Glutamatergic neuron (in vitro differentiated cells): ENCODE data around the gene DTNA. TPM values are rescaled to one million over a fixed set of nuclear protein-coding genes. Genes with fewer than 3 reads are reported as not detected.
"Not testable (repeated sequence)": the region's sequence is repeated elsewhere in the genome, so short reads cannot be mapped to it uniquely, and the experiment has no call there.

Experiments used
- DNase-seq: peaks from one replicate; pipeline ENCODE4 v3.0.0; 2022
- H3K27ac Mint-ChIP-seq: one replicate; pipeline ENCODE4 v1.8.0; 2020; ENCODE audit warnings: mild to moderate bottlenecking, mixed read lengths, inconsistent platforms; ENCODE audit not compliant: unreplicated experiment
- H3K27me3 Mint-ChIP-seq: one replicate; pipeline ENCODE4 v1.8.0; 2020; ENCODE audit warnings: mild to moderate bottlenecking, moderate library complexity, mixed read lengths, inconsistent platforms; ENCODE audit not compliant: unreplicated experiment
- H3K36me3 Mint-ChIP-seq: one replicate; pipeline ENCODE4 v1.8.0; 2020; ENCODE audit warnings: mild to moderate bottlenecking, mixed read lengths, inconsistent platforms; ENCODE audit not compliant: unreplicated experiment
- H3K4me1 Mint-ChIP-seq: one replicate; pipeline ENCODE4 v1.8.0; 2020; ENCODE audit warnings: mild to moderate bottlenecking, low read depth, mixed read lengths, inconsistent platforms; ENCODE audit not compliant: unreplicated experiment
- H3K4me3 Mint-ChIP-seq: one replicate; pipeline ENCODE4 v1.8.0; 2020; ENCODE audit warnings: mild to moderate bottlenecking, mixed read lengths, inconsistent platforms; ENCODE audit not compliant: unreplicated experiment
- H3K9me3 Mint-ChIP-seq: one replicate; pipeline ENCODE4 v1.8.0; 2020; ENCODE audit warnings: mild to moderate bottlenecking, moderate library complexity, mixed read lengths, inconsistent platforms; ENCODE audit not compliant: unreplicated experiment
- CTCF ChIP-seq: fragments of 200-600 bp; sonication (generic); IDR thresholded peaks from one replicate; pipeline ENCODE4 v1.5.0; 2021; ENCODE audit not compliant: partially characterized antibody, unreplicated experiment
- total RNA-seq: library from RNA; stranded (reverse); fragmentation: NEBNext Ultra II Directional; extraction: Animal tissue kit (Norgen Biotek cat#: 25700); gene quantifications from one replicate; pipeline ENCODE4 v1.2.1, GENCODE V29; 2021; ENCODE audit not compliant: unreplicated experiment

The DTNA gene
- total RNA-seq, 1 donor from 2014 or later, result 29.5 TPM

DNA sequence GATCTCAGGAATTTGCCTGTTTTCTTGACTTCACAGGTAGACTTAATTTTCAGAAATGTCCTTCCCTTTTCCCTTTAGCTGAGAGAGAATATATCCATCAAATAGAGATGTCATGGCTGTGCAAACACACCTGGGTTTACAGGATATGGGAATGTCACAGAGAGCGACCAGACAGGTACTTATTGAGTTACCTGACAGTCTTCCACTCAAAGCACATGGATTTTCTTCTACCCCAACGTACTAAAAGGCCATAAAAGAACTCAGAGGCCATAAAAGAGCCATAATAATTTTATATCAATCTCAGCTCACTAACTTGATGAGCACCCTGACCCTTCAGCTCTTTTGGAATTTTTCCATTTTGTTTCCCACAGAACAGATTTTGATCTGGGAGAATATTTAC lies 5.3 kb upstream of the DTNA start:
- no peaks in the 10 kb centered on the region for H3K9me3 Mint-ChIP-seq
- no peak for DNase-seq
- H3K27me3 Mint-ChIP-seq, result no peaks in the 10 kb centered on the region
- peaks cover 12% of the 10 kb centered on the region for H3K4me1 Mint-ChIP-seq
- H3K36me3 Mint-ChIP-seq, result no peaks in the 10 kb centered on the region
- TF ChIP-seq CTCF, result no peak
- H3K4me3 Mint-ChIP-seq, result no peak overlapping the region
- no peak overlapping the region for H3K27ac Mint-ChIP-seq

DNA sequence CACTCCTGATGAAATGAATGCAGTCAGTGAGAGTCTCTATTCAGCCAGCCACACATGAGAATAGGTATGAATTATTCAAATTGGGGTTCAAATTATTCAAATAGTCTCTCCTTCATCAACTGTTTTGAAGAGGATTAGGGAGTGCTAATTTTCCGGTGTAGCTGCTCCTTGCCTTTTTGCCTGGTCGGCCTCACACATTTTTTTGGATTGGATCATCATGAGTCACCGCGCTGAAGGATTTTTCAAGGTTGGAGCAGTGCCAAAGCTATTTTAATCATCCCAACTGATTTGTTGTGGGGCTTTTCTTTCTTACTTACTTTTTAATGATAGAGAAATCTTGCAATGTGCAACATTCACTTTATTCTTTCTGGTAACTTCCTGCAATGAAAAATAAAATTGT lies 2.4 kb upstream of the DTNA start:
- Mint-ChIP-seq H3K9me3 (no peaks in the 10 kb centered on the region), H3K27ac (no peak overlapping the region), H3K36me3 (no peaks in the 10 kb centered on the region), H3K27me3 (no peaks in the 10 kb centered on the region), H3K4me3 (no peak overlapping the region), H3K4me1 (peaks cover 20% of the 10 kb centered on the region)
- no peak for TF ChIP-seq CTCF
- DNase-seq, result no peak

DNA sequence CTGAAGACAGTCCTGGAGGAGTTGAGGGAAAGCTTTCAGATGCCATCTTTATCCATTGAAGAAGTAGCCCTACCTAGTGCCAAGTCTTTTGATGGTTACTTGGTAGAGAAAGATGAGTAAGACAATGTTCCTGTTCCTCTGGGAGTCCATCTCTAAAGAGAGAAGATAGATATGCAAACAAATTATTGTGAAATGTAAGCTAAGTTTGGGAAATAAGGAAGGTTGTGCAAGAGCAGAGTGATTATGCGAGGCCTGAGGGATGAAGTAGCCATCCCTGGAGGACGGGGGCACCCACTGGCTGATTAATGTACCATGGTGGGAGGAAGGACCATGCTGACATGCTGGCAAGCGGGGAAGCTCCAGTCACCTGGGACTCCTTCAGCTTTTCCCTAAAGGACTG lies 994 bp upstream of the DTNA start:
- Mint-ChIP-seq H3K4me3 (no peak overlapping the region), H3K27ac (peak overlapping the region; percentile 3), H3K4me1 (peaks cover 20% of the 10 kb centered on the region), H3K36me3 (no peaks in the 10 kb centered on the region), H3K9me3 (no peaks in the 10 kb centered on the region), H3K27me3 (no peaks in the 10 kb centered on the region)
- no peak for DNase-seq
- no peak for TF ChIP-seq CTCF

DNA sequence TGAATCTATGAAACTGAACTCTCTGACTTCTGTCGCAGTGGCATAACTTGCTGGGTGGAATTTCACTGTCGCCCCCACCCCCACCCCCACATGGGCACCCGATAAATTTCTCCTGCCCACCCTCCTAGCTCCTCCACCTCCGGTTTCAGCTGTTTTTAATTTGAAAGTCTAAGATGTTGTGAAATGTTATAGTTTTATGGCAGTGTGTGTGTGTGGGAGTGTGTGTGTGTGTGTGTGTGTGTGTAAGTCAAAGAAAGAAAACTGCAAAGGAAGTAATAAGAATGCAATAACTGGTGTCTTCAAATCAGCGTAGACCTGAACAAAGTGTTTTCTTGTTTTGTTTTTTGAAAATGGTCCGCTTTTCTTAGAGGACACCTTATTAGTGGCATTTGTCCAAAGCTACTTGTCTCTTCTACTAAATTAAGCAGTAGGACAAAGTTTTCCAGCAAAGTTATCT lies 388 bp downstream of the DTNA start:
- no peak for DNase-seq
- no peaks in the 10 kb centered on the region for H3K9me3 Mint-ChIP-seq
- H3K36me3 Mint-ChIP-seq, result no peaks in the 10 kb centered on the region
- H3K27me3 Mint-ChIP-seq, result no peaks in the 10 kb centered on the region
- no peak for TF ChIP-seq CTCF
- no peak overlapping the region for H3K4me3 Mint-ChIP-seq
- H3K27ac Mint-ChIP-seq, result no peak overlapping the region
- H3K4me1 Mint-ChIP-seq, result peaks cover 18% of the 10 kb centered on the region

- no peaks in the 10 kb centered on the region for H3K9me3 Mint-ChIP-seq
- DNase-seq, result no peak
- peaks cover 18% of the 10 kb centered on the region for H3K4me1 Mint-ChIP-seq
- no peaks in the 10 kb centered on the region for H3K36me3 Mint-ChIP-seq
- no peak overlapping the region for H3K27ac Mint-ChIP-seq
- H3K4me3 Mint-ChIP-seq, result no peak overlapping the region
- H3K27me3 Mint-ChIP-seq, result no peaks in the 10 kb centered on the region
- TF ChIP-seq CTCF, result no peak
These were observed 836 bp downstream of the DTNA start for GRCh38 chr18:34710934-34711333.

DNA sequence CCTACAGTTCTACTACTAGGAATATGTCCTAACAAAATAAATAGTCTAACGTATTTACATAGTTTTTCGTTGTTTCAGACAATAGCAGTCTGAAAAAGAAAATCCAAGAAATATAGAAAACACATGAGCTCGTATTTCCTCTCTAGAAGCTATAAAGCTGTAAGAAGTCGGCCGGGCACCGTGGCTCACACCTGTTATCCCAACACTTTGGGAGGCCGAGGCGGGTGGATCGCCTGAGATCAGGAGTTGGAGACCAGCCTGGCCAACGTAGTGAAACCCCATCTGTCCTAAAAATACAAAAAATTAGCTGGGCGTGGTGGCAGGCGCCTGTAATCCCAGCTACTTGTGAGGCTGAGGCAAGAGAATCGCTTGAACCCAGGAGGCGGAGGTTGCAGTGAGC lies 6.0 kb downstream of the DTNA start:
- H3K27ac Mint-ChIP-seq, H3K4me3 Mint-ChIP-seq, H3K9me3 Mint-ChIP-seq, H3K4me1 Mint-ChIP-seq, H3K36me3 Mint-ChIP-seq, DNase-seq, H3K27me3 Mint-ChIP-seq: not testable (repeated sequence)
